Gastrocnemius medialis (tissue), 4 donors: ENCODE results near the gene GATAD1.

Experiments used
- POLR2A ChIP-seq, 2 donors: fragments of 450-650 bp; IDR thresholded peaks; one replicate each; pipeline ENCODE4 v1.6.1; 2017; ENCODE audit warnings: antibody characterized with exemption in 2 of 2, mild to moderate bottlenecking in 2 of 2, moderate library complexity in 2 of 2
- TF ChIP-seq, protein P1 (sequence below), 5 experiments: fragments of 450-650 bp in 3 of 5; fragments of 200-600 bp in 2 of 5; sonication (generic) in 2 of 5; IDR thresholded peaks in 4 of 5; conservative IDR thresholded peaks in 1 of 5; 1 replicate in 4 of 5; 2 replicates in 1 of 5; pipeline ENCODE4 v1.5.1; 2016 to 2019; ENCODE audit warnings: antibody characterized with exemption in 5 of 5, mild to moderate bottlenecking in 3 of 5, moderate library complexity in 3 of 5

DNA sequence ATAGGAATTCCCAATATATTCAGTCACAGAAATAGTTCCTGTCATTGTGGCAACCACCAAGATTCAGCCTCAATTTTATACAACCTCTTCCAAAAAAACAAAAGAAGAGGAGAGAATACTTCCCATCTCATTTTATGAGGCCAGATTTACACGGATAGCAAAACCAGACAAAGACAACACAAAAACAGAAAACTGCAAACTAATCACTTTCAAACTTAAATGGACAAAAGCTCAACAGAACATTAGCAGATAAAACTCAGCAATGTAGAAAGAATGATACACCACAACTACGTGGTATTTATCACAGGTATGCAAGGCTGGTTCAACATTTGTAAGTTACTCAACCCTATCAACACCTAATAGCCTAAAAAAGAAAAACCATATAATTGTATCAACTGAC is 59.1 kb downstream of the GATAD1 start:
- TF ChIP-seq, protein P1, sequence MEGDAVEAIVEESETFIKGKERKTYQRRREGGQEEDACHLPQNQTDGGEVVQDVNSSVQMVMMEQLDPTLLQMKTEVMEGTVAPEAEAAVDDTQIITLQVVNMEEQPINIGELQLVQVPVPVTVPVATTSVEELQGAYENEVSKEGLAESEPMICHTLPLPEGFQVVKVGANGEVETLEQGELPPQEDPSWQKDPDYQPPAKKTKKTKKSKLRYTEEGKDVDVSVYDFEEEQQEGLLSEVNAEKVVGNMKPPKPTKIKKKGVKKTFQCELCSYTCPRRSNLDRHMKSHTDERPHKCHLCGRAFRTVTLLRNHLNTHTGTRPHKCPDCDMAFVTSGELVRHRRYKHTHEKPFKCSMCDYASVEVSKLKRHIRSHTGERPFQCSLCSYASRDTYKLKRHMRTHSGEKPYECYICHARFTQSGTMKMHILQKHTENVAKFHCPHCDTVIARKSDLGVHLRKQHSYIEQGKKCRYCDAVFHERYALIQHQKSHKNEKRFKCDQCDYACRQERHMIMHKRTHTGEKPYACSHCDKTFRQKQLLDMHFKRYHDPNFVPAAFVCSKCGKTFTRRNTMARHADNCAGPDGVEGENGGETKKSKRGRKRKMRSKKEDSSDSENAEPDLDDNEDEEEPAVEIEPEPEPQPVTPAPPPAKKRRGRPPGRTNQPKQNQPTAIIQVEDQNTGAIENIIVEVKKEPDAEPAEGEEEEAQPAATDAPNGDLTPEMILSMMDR (IDR thresholded peaks at IDR 0.05 in 4 of 5, conservative IDR thresholded peaks at IDR 0.05 in 1 of 5), result no peak
- TF ChIP-seq POLR2A (IDR thresholded peaks at IDR 0.05), result no peak
